K562 (cell line): ENCODE measurements around the gene GJC2. TPM values are rescaled to one million over a fixed set of nuclear protein-coding genes. Genes with fewer than 3 reads are reported as not detected.

Experiments
- ATAC-seq: fragments of 200-7000 bp; cut with Tn5 transposase; 3 replicates; pipeline ENCODE4 v1.9.1; 2020; ENCODE audit warnings: moderate library complexity
- BruUV-seq: library from RNA; stranded (reverse); fragments of 400-500 nt; replicated peaks from 2 replicates; lab custom pipeline; 2021; lab: Mats Ljungman, UMichigan
- CTCF ChIA-PET: fragments of 300-600 bp; formaldehyde crosslinking; extraction: SDS; loops from one replicate; lab custom pipeline; 2021; ENCODE audit warnings: low intra/inter-chr PET ratio; lab: Yijun Ruan, JAX
- POLR2A ChIA-PET: fragments of 300-600, 350-650 bp; sonication (Branson Sonifier 250); formaldehyde crosslinking; extraction: SDS; loops from one replicate; lab custom pipeline; 2021; ENCODE audit warnings: antibody characterized with exemption, inconsistent platforms; lab: Yijun Ruan, JAX
- DNase-seq, 4 experiments: peaks; one replicate each; pipeline versions ENCODE4 v3.0.0 to v3.0.0-alpha.2; 2011 to 2018; ENCODE audit warnings: low spot score in 3 of 4, mixed read lengths in 3 of 4; ENCODE audit errors: extremely low read depth in 1 of 4
- FAIRE-seq: peaks from 2 replicates; lab custom pipeline; 2011; peaks lifted over from hg19 to GRCh38; lab: Jason Lieb, UNC
- H2AFZ ChIP-seq: 2 replicates; pipeline ENCODE4 v1.6.0; 2011; ENCODE audit warnings: low read depth, low read length, control low read depth, inconsistent platforms
- H3K27ac ChIP-seq: fragments of 200-600 bp; 3 replicates; pipeline ENCODE4 v1.8.0; 2011; ENCODE audit warnings: low read depth, mild to moderate bottlenecking, control low read depth, inconsistent platforms, low read length, moderate library complexity, mixed read lengths; ENCODE audit errors: extremely low read depth
- H3K27me3 ChIP-seq, 2 experiments: fragments of 300-600 bp in 1 of 2; 2 replicates in 1 of 2; 3 replicates in 1 of 2; pipeline versions ENCODE4 v1.6.0 to v1.8.0; 2011; ENCODE audit warnings: inconsistent platforms in 2 of 2, low read length in 2 of 2, mild to moderate bottlenecking in 1 of 2, mixed read lengths in 1 of 2, moderate library complexity in 1 of 2; ENCODE audit not compliant: control insufficient read depth in 2 of 2, insufficient read depth in 2 of 2
- H3K36me3 ChIP-seq: fragments of 300-600 bp; 3 replicates; pipeline ENCODE4 v1.8.0; 2011; ENCODE audit warnings: mild to moderate bottlenecking, low read length, inconsistent platforms; ENCODE audit not compliant: control insufficient read depth, insufficient read depth
- H3K4me1 ChIP-seq, 2 experiments: fragments of 200-600 bp in 1 of 2; replicated peaks in 1 of 2; 2 replicates in 1 of 2; 3 replicates in 1 of 2; pipeline versions ENCODE4 v1.5.1 to v1.8.0; 2011; ENCODE audit warnings: inconsistent platforms in 2 of 2, low read length in 2 of 2, mild to moderate bottlenecking in 1 of 2, mixed read lengths in 1 of 2, moderate library complexity in 1 of 2; ENCODE audit not compliant: control insufficient read depth in 2 of 2, insufficient read depth in 2 of 2
- H3K4me2 ChIP-seq: 2 replicates; pipeline ENCODE4 v1.6.1; 2011; ENCODE audit warnings: low read length, control low read depth, inconsistent platforms, mixed read lengths; ENCODE audit not compliant: insufficient read depth
- H3K4me3 ChIP-seq: fragments of 200-600 bp; sonication (generic), shearing (Covaris generic); 2 replicates; pipeline ENCODE4 v1.5.1; 2016; ENCODE audit warnings: control low read depth, inconsistent platforms
- H3K79me2 ChIP-seq: fragments of 200-600 bp; 3 replicates; pipeline ENCODE4 v1.8.0; 2011; ENCODE audit warnings: low read length, inconsistent platforms; ENCODE audit not compliant: control insufficient read depth, insufficient read depth
- H3K9ac ChIP-seq, 2 experiments: 2 replicates each; pipeline versions ENCODE4 v1.6.0 to v1.6.1; 2011; ENCODE audit warnings: low read depth in 2 of 2, low read length in 2 of 2, control low read depth in 1 of 2, inconsistent platforms in 1 of 2, mild to moderate bottlenecking in 1 of 2, mixed read lengths in 1 of 2; ENCODE audit not compliant: insufficient read depth in 1 of 2
- H3K9me1 ChIP-seq: one replicate; pipeline ENCODE4 v1.6.0; 2011; ENCODE audit warnings: inconsistent platforms, mild to moderate bottlenecking, low read length, moderate library complexity; ENCODE audit not compliant: control insufficient read depth, insufficient read depth
- H3K9me3 ChIP-seq: replicated peaks from 2 replicates; pipeline ENCODE4 v1.5.1; 2011; ENCODE audit warnings: low read depth, low read length, inconsistent platforms; ENCODE audit not compliant: control insufficient read depth, insufficient read depth
- H4K20me1 ChIP-seq: replicated peaks from 2 replicates; pipeline ENCODE4 v1.6.1; 2011; ENCODE audit warnings: low read length, inconsistent platforms, mixed read lengths; ENCODE audit not compliant: control insufficient read depth, insufficient read depth
- CBX5 ChIP-seq: IDR thresholded peaks from 2 replicates; pipeline ENCODE4 v1.6.1; 2014; ENCODE audit warnings: low read depth, borderline replicate concordance
- FOXM1 ChIP-seq, 2 experiments: fragments of 450-650 bp in 1 of 2; sonication (generic) in 1 of 2; formaldehyde crosslinking in 1 of 2; IDR thresholded peaks; 2 replicates each; pipeline versions ENCODE4 v1.6.1 to v1.9.0; 2017 to 2022; ENCODE audit warnings: low read depth in 2 of 2, mild to moderate bottlenecking in 2 of 2, missing genetic modification reagents in 1 of 2, moderate library complexity in 1 of 2
- GATAD2A ChIP-seq: fragments of 450-650 bp; IDR thresholded peaks from 2 replicates; pipeline ENCODE4 v1.6.1; 2017
- HES1 ChIP-seq: fragments of 450-650 bp; IDR thresholded peaks from 2 replicates; pipeline ENCODE4 v1.6.1; 2016; ENCODE audit warnings: low read depth, mild to moderate bottlenecking, moderate library complexity
- HLTF ChIP-seq: fragments of 450-650 bp; IDR thresholded peaks from 2 replicates; pipeline ENCODE4 v1.6.1; 2016
- HSF4 ChIP-seq: fragments of 250-450 bp; sonication (Bioruptor Pico); IDR thresholded peaks from 2 replicates; pipeline ENCODE4 v2.1.2; 2022; ENCODE audit warnings: mild to moderate bottlenecking, moderate library complexity, borderline replicate concordance
- NCOA4 ChIP-seq: fragments of 450-650 bp; IDR thresholded peaks from 2 replicates; pipeline ENCODE4 v1.6.1; 2018; ENCODE audit warnings: mild to moderate bottlenecking; ENCODE audit not compliant: partially characterized antibody
- NR1H2 ChIP-seq: sonication (generic); formaldehyde crosslinking; IDR thresholded peaks from 2 replicates; pipeline ENCODE4 v1.4.0; 2020; ENCODE audit warnings: mild to moderate bottlenecking, missing genetic modification reagents
- RNF219 ChIP-seq: fragments of 250-450 bp; sonication (Bioruptor Pico); IDR thresholded peaks from 2 replicates; pipeline ENCODE4 v1.5.0; 2022; ENCODE audit warnings: mild to moderate bottlenecking
- SMAD3 ChIP-seq: fragments of 450-650 bp; formaldehyde crosslinking; conservative IDR thresholded peaks from 2 replicates; pipeline ENCODE4 v1.4.0; 2020; ENCODE audit warnings: mild to moderate bottlenecking
- STAT5B ChIP-seq: fragments of 250-450 bp; sonication (Bioruptor Pico); IDR thresholded peaks from 2 replicates; pipeline ENCODE4 v1.8.0; 2021; ENCODE audit warnings: mild to moderate bottlenecking, inconsistent platforms
- TCF3 ChIP-seq: sonication (generic); formaldehyde crosslinking; IDR thresholded peaks from 2 replicates; pipeline ENCODE4 v1.4.0; 2020; ENCODE audit warnings: mild to moderate bottlenecking, missing genetic modification reagents
- U2AF1 ChIP-seq: fragments of 200-400 bp; formaldehyde crosslinking; optimal IDR thresholded peaks from 2 replicates; pipeline ENCODE3; 2017; ENCODE audit warnings: mild to moderate bottlenecking, low read depth, low read length, moderate library complexity
- USF2 ChIP-seq: sonication (generic); formaldehyde crosslinking; IDR thresholded peaks from 2 replicates; pipeline ENCODE4 v1.5.0; 2020; ENCODE audit warnings: missing genetic modification reagents
- ZNF140 ChIP-seq: fragments of 250-450 bp; sonication (Bioruptor Pico); IDR thresholded peaks from 2 replicates; pipeline ENCODE4 v1.8.0; 2021; ENCODE audit warnings: moderate library complexity, mild to moderate bottlenecking, inconsistent platforms
- ZNF224 ChIP-seq: sonication (generic); formaldehyde crosslinking; IDR thresholded peaks from 2 replicates; pipeline ENCODE4 v1.8.0; 2022; ENCODE audit warnings: mild to moderate bottlenecking, missing genetic modification reagents
- ZNF445 ChIP-seq: fragments of 250-450 bp; sonication (Bioruptor Pico); IDR thresholded peaks from 2 replicates; pipeline ENCODE4 v1.4.0; 2020; ENCODE audit warnings: low read depth, mild to moderate bottlenecking, moderate library complexity
- ZNF583 ChIP-seq: fragments of 250-450 bp; sonication (Bioruptor Pico); IDR thresholded peaks from 2 replicates; pipeline ENCODE4 v1.4.0; 2020
- WGBS: fragments of 100-300 bp; shearing (Covaris generic); methylation state at CpG from one replicate; pipeline ENCODE4 v1.1.6; 2016; ENCODE audit warnings: low coverage, mixed read lengths; ENCODE audit not compliant: insufficient coverage; ENCODE audit errors: missing lambda C conversion rate; 5-methylcytosine and 5-hydroxymethylcytosine counted together
- in situ Hi-C: fragments of 300-500 bp; cut with MboI; formaldehyde crosslinking; loops from 4 replicates; pipeline ENCODE4 v1.15.0; 2018; ENCODE audit warnings: inconsistent platforms, mixed read lengths
- intact Hi-C: fragments of 100-400 bp; cut with micrococcal nuclease; formaldehyde crosslinking; loops from 2 replicates; pipeline ENCODE4 v1.14.2; 2022
- polyA plus RNA-seq, 8 experiments: library from polyadenylated mRNA; depleted of rRNA in 4 of 8; stranded (reverse) in 5 of 8; unstranded in 3 of 8; fragments of >200 nt; fragmentation: Nextera tagmentation in 2 of 8; fragmentation: Illumina TruSeq in 1 of 8; extraction: Ambion mirVana in 2 of 8; extraction: Trizol in 1 of 8; gene quantifications; 2 replicates each; pipeline versions ENCODE4 v1.2.1 to v1.2.3, GENCODE V29; 2011 to 2014; ENCODE audit warnings: inconsistent platforms in 1 of 8, missing spikeins in 1 of 8
- total RNA-seq, 7 experiments: library from RNA; depleted of rRNA in 6 of 7; stranded (reverse); fragments of >200 nt in 6 of 7; fragmentation: Illumina TruSeq in 2 of 7; extraction: Trizol in 2 of 7; gene quantifications; 2 replicates each; pipeline versions ENCODE4 v1.2.1 to v1.2.3, GENCODE V29; 2011 to 2021; ENCODE audit warnings: low replicate concordance in 1 of 7
- TF ChIP-seq, protein P1 (sequence below), 2 experiments: fragments of 250-450 bp in 1 of 2; fragments of 450-650 bp in 1 of 2; sonication (Bioruptor Pico) in 1 of 2; IDR thresholded peaks; 2 replicates each; pipeline versions ENCODE4 v1.6.1 to v1.8.0; 2016 to 2021; ENCODE audit warnings: mild to moderate bottlenecking in 2 of 2, moderate library complexity in 2 of 2, missing compliant biosample characterization in 1 of 2, missing genetic modification characterization in 1 of 2

Gene GJC2
- total and polyA plus RNA-seq, 9 of the 15 experiments (the other 6 are each of a cell fraction or from before 2014, with no cell fraction given), result 0.03 to 0.62 (median 0.11) TPM; not detected in 2

DNA sequence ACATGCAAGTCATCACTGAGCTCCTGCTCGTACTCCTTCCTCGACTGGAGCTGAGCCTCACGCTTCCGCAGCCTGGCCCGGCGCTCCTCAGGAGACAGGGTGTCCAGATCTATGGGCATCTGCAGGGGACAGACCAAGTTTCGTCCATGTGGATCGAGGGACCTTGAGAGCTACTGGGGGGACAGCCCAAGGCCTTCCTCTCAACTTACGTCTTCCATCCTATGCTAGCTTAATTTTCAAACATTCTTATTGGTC is 43.0 kb upstream of the GJC2 start:
- intact Hi-C loops (no loop called here), in situ Hi-C loops (no loop called here)
- Histone ChIP-seq H3K4me1 (peaks cover 26 to 65% of the 10 kb centered on the region in 2 experiments), H3K4me2 (no peak overlapping the region), H3K36me3 (peaks cover 29% of the 10 kb centered on the region; the same call in 2 of the 3 replicates), H2AFZ (no peak overlapping the region), H3K9me1 (no peaks in the 10 kb centered on the region), H3K27me3 (no peaks in the 10 kb centered on the region), H3K27ac (no peak overlapping the region), H3K9me3 (peaks cover 5% of the 10 kb centered on the region; the same call in 1 of the 2 replicates), H3K4me3 (no peak overlapping the region), H4K20me1 (no peaks in the 10 kb centered on the region), H3K79me2 (peaks cover 50% of the 10 kb centered on the region), H3K9ac (0 out of 4 replicates have a peak overlapping the region, but pooled peaks of 1 of the 2 experiments have one; percentile 11)
- CTCF ChIA-PET, result no interaction called here
- POLR2A ChIA-PET, result interaction anchor here (0.6 to 2.1 kb wide), 9 partner anchors 8 to 763 kb away, joined by 3 to 13 read pairs (median 4); partner anchors contain the start of gene ARF1
- ATAC-seq (no peak), FAIRE-seq (no peak), DNase-seq (peak in 1 of 4 experiments; percentile 4)
- no TSS peak for BruUV-seq
- 90% methylated on average over 9 of the region's 9 CpGs for WGBS
- no peak for TF ChIP-seq FOXM1 (IDR thresholded peaks at IDR 0.05; ENCODE audit: low read depth)
- TF ChIP-seq FOXM1 (CRISPR knock-in tag; IDR thresholded peaks at IDR 0.05; ENCODE audit: low read depth), result no peak
- no peak for TF ChIP-seq HSF4 (CRISPR knock-in tag)
- TF ChIP-seq, protein P1, sequence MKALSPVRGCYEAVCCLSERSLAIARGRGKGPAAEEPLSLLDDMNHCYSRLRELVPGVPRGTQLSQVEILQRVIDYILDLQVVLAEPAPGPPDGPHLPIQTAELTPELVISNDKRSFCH (CRISPR knock-in tag; IDR thresholded peaks at IDR 0.05), result no peak
- TF ChIP-seq, protein P1 (tag; IDR thresholded peaks at IDR 0.05), result no peak
- TF ChIP-seq NR1H2, result no peak
- TF ChIP-seq U2AF1, result no peak
- TF ChIP-seq ZNF583 (CRISPR knock-in tag), result no peak
- TF ChIP-seq SMAD3 (CRISPR knock-in tag), result no peak
- no peak for TF ChIP-seq USF2 (CRISPR knock-in tag)
- no peak for TF ChIP-seq ZNF445 (CRISPR knock-in tag)
- no peak for TF ChIP-seq ZNF224 (CRISPR knock-in tag)
- no peak for TF ChIP-seq STAT5B (CRISPR knock-in tag)
- no peak for TF ChIP-seq GATAD2A
- no peak for TF ChIP-seq TCF3
- TF ChIP-seq ZNF140 (CRISPR knock-in tag), result no peak
- TF ChIP-seq CBX5, result no peak
- TF ChIP-seq HLTF, result no peak
- no peak for TF ChIP-seq HES1
- no peak for TF ChIP-seq RNF219 (CRISPR knock-in tag)
- no peak for TF ChIP-seq NCOA4
- TF ChIP-seq, all 486 proteins: peak for 0
